Fibroblast of villous mesenchyme (primary cell): ENCODE data around the gene HTATIP2. TPM values are rescaled to one million over a fixed set of nuclear protein-coding genes. Genes with fewer than 3 reads are reported as not detected.
"Not testable (repeated sequence)": the region's sequence is repeated elsewhere in the genome, so short reads cannot be mapped to it uniquely, and the experiment has no call there.

ENCODE experiments used
- DNase-seq: peaks from one replicate; pipeline ENCODE4 v3.0.0-alpha.2; 2010; ENCODE audit warnings: low read depth
- H3K4me3 ChIP-seq: 2 replicates; pipeline ENCODE4 v1.5.1; 2011; ENCODE audit warnings: low read depth, mild to moderate bottlenecking, low read length
- total RNA-seq: library from RNA; depleted of rRNA; stranded (reverse); fragments of >200 nt; gene quantifications from 2 replicates; pipeline ENCODE4 v1.2.3, GENCODE V29; 2012
- TF ChIP-seq, protein P1 (sequence below): IDR thresholded peaks from 2 replicates; pipeline ENCODE4 v1.5.1; 2012; ENCODE audit warnings: low read depth, mild to moderate bottlenecking, low read length; ENCODE audit not compliant: insufficient read depth

Gene HTATIP2
- total RNA-seq, 1 donor = 36.3 TPM

- DNase-seq = peak; percentile 65
- TF ChIP-seq, protein P1, sequence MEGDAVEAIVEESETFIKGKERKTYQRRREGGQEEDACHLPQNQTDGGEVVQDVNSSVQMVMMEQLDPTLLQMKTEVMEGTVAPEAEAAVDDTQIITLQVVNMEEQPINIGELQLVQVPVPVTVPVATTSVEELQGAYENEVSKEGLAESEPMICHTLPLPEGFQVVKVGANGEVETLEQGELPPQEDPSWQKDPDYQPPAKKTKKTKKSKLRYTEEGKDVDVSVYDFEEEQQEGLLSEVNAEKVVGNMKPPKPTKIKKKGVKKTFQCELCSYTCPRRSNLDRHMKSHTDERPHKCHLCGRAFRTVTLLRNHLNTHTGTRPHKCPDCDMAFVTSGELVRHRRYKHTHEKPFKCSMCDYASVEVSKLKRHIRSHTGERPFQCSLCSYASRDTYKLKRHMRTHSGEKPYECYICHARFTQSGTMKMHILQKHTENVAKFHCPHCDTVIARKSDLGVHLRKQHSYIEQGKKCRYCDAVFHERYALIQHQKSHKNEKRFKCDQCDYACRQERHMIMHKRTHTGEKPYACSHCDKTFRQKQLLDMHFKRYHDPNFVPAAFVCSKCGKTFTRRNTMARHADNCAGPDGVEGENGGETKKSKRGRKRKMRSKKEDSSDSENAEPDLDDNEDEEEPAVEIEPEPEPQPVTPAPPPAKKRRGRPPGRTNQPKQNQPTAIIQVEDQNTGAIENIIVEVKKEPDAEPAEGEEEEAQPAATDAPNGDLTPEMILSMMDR = no peak
- H3K4me3 ChIP-seq = no peak overlapping the region
Measured at GRCh38 chr11:20360650-20361049, 2.9 kb upstream of the HTATIP2 start.

DNA sequence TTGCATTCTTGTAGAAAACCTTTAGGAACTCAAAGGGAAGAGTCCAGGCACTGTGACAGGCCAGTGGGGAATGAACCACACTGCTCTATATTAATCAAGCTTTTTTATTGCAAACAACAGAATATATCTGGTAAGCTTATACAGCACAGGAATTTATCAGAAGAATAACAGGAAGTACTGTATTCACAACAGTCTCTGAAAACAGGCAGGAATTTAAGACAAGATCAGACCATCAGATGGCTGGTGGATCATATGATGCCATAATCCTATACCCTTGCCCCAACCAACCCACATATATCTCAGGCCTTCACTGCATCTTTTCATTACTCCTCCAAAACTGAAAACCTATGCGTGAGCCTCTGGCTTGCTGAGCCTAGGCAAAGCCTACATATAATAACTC is 1.0 kb upstream of the HTATIP2 start:
- no peak for DNase-seq

GRCh38 chr11:20363149-20363499 is 390 bp upstream of the HTATIP2 start:
- no peak for DNase-seq
- H3K4me3 ChIP-seq = peak overlapping the region; percentile 62
- TF ChIP-seq, protein P1 = no peak

More for the DNA sequence above, 1.0 kb upstream of the HTATIP2 start:
- H3K4me3 ChIP-seq = no peak overlapping the region
- TF ChIP-seq, protein P1 = no peak

- TF ChIP-seq, protein P1 = no peak
- no peak for DNase-seq
- peak overlapping the region; percentile 62 for H3K4me3 ChIP-seq
Measured at GRCh38 chr11:20364341-20364792, 853 bp downstream of the HTATIP2 start.

- not testable (repeated sequence) for H3K4me3 ChIP-seq, DNase-seq
Measured at GRCh38 chr11:20365465-20365864, 2.0 kb downstream of the HTATIP2 start.

- TF ChIP-seq, protein P1 = no peak
- DNase-seq = peak; percentile 92
- H3K4me3 ChIP-seq = peak overlapping the region; percentile 10
Measured at GRCh38 chr11:20367313-20367948, 3.9 kb downstream of the HTATIP2 start.

DNA sequence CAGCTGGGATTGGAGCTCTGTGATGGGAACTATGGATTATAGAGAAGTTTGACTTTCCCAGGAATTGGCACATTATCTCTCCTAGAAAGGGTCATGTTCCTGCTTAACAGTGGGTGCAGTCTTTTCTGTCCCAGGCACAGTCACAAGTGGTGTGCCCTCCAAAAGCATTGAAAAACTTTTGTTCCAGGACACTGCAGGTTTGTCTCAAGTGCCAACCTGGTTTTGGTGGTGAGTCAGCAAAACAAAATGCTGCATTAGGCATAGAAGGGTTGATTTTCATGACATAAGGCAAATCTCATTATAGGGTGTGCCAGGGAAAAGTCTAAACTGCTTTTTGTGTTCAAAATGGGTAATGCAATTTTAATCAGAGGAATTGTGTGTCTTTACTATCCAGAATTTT is 4.9 kb downstream of the HTATIP2 start:
- DNase-seq = no peak
- TF ChIP-seq, protein P1 = no peak
- no peak overlapping the region for H3K4me3 ChIP-seq
